Heart right ventricle (tissue), 16 donors: Measurements from ENCODE around the gene E2F2. TPM values are rescaled to one million over a fixed set of nuclear protein-coding genes. Genes with fewer than 3 reads are reported as not detected.

Experiments used
- ATAC-seq, 8 donors: fragments of 200-7000 bp; cut with Tn5 transposase; one replicate each; pipeline ENCODE4 v1.9.1; 2020; ENCODE audit warnings: mild to moderate bottlenecking in 8 of 8, moderate library complexity in 8 of 8, moderate number of reproducible peaks in 1 of 8
- DNase-seq, 2 donors: peaks; one replicate each; pipeline ENCODE4 v3.0.0-alpha.2; 2020
- H3K27ac ChIP-seq, 10 donors: fragments of 200-600 bp; sonication (generic) in 2 of 10; one replicate each; pipeline versions ENCODE4 v1.5.0 to v1.8.0; 2020 to 2022; ENCODE audit warnings: mild to moderate bottlenecking in 3 of 10
- H3K27me3 ChIP-seq, 7 donors: fragments of 200-600 bp; one replicate each; pipeline ENCODE4 v1.8.0; 2021 to 2022; ENCODE audit warnings: mild to moderate bottlenecking in 2 of 7
- H3K36me3 ChIP-seq, 9 donors: fragments of 200-600 bp; sonication (generic) in 1 of 9; one replicate each; pipeline versions ENCODE4 v1.5.0 to v1.8.0; 2020 to 2022; ENCODE audit warnings: mild to moderate bottlenecking in 2 of 9
- H3K4me1 ChIP-seq, 9 donors: fragments of 200-600 bp; sonication (generic) in 1 of 9; one replicate each; pipeline versions ENCODE4 v1.5.0 to v1.8.0; 2020 to 2022; ENCODE audit warnings: mild to moderate bottlenecking in 4 of 9
- H3K4me3 ChIP-seq, 10 donors: fragments of 200-600 bp; sonication (generic) in 2 of 10; one replicate each; pipeline versions ENCODE4 v1.5.0 to v1.8.0; 2020 to 2022; ENCODE audit warnings: mild to moderate bottlenecking in 7 of 10, moderate library complexity in 2 of 10
- H3K9me3 ChIP-seq, 11 donors: fragments of 200-600 bp in 10 of 11; sonication (generic) in 2 of 11; one replicate each; pipeline versions ENCODE4 v1.5.0 to v1.8.0; 2013 to 2022; ENCODE audit warnings: mild to moderate bottlenecking in 2 of 11, control low read depth in 1 of 11, moderate library complexity in 1 of 11
- WGBS, 2 donors: extraction: QIAGEN DNeasy Blood & Tissue Kit; methylation state at CpG; one replicate each; pipeline ENCODE4 v1.1.7; 2013; ENCODE audit warnings: inconsistent platforms in 1 of 2; 5-methylcytosine and 5-hydroxymethylcytosine counted together
- intact Hi-C, 10 donors: fragments of 100-400 bp; cut with DNase I; formaldehyde crosslinking; loops; one replicate each; pipeline versions ENCODE4 v1.11.1 to v1.14.2; 2022
- polyA plus RNA-seq, 2 donors: library from polyadenylated mRNA; stranded (reverse); fragments of 200-250 nt; gene quantifications; one replicate each; pipeline ENCODE4 v1.2.3, GENCODE V29; 2013
- total RNA-seq, 10 donors: library from RNA; stranded (reverse); fragmentation: NEBNext Ultra II Directional in 3 of 10; extraction: Animal tissue kit (Norgen Biotek cat#: 25700) in 3 of 10; gene quantifications; one replicate each; pipeline versions ENCODE4 v1.2.1 to v1.2.4, GENCODE V29; 2021 to 2023
- TF ChIP-seq, protein P1 (sequence below), 9 donors: fragments of 200-600 bp; sonication (generic) in 2 of 9; IDR thresholded peaks; one replicate each; pipeline versions ENCODE4 v1.5.0 to v1.8.0; 2021 to 2022; ENCODE audit warnings: antibody characterized with exemption in 9 of 9, mild to moderate bottlenecking in 5 of 9, moderate library complexity in 1 of 9
- donor health status: Arrhythmogenic right ventricular cardiomyopathy.
- donor health status: ischemic (EF 13 %, LVEDD 7.1; RV severe dilation, severe dysfunction).
- donor health status: healthy with polysubstance abuse.
- donor health status: DM: no; HTN: yes; CAD: no.
- donor health status: DM: no; HTN: no; CAD: no.
- donor health status: ischemic (EF 25% LVEDD 6.9; RV normal size, moderate dysfunction).
- donor health status: ischemic (EF 25% LVEDD 5.7; RV mildly dilated, moderate dysfunction).
- donor health status: healthy.
- donor health status: DM: yes; HTN: yes; CAD: no.
- donor health status: Ischemic cardiomyopathy.
- donor health status: ischemic (EF 35%, LVEDD 5.7; RV mildly dilated, moderate dysfunction).
- donor health status: nonischemic (EF 11% LVEDD 7.7; RV severe dilation, severe dysfunction).
- donor health status: DM: yes; HTN: yes; CAD: no.
- donor health status: PGD.
- donor health status: ischemic (EF 29% LVEDD 5.4; RV normal size, mild dysfunction).
- donor health status: nonischemic (EF 23%, LVEDD 6.1; RV moderate dilation, normal function).

Gene E2F2
- total and polyA plus RNA-seq, 12 donors, result 0.04 to 2.3 (median 0.15) TPM; not detected in 2

DNA sequence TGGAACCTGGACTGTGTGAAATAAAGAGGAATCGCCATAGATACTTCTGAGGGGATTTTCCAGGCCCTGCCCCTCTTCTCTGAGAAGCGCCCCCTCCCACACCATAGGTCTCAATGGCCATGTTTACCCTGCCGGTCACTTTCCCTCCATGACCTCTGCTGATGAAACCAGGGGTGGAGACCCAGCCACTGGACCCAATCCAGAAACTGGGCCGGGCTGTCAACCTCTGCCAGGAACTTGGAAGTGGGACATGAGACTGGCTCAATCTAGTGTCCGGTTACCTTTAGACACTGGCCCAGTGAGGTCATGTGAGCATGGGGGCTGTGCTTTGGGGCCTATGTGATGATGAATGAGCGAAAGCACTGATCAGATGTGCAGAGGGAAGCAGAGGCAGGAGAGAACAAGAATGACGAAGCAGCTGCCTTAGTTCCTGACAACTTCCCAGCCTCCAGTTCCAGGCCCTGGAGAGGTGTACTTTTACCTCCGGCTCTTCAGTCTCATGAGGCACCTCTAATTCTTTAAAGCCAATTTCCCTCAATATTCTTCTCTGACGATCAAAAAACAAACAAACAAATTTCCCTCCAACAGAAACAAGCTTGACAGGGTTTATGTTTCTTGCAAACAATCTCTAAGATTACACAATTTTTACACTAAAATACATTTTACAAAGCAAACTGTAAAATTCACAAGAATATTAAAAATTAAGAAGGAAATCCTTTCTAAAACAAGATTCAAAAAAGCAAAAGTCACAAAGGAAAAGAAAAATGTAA is 52.0 kb downstream of the E2F2 start:
- DNase-seq (peak; percentile 85), ATAC-seq (peak; percentile 74 to 91 (median 88))
- peaks cover 0 to 35% (median 0%) of the 10 kb centered on the region in 7 donors for H3K27me3 ChIP-seq
- intact Hi-C loops, result no loop called here
- peaks cover 11 to 77% (median 57%) of the 10 kb centered on the region in 9 donors for H3K4me1 ChIP-seq
- H3K36me3 ChIP-seq, result no peaks in the 10 kb centered on the region
- WGBS, 2 donors, result 23 to 24% methylated on average over 9 of the region's 9 CpGs
- peak overlapping the region; percentile 58 to 81 (median 68) for H3K27ac ChIP-seq
- no peak overlapping the region for H3K4me3 ChIP-seq
- no peaks in the 10 kb centered on the region for H3K9me3 ChIP-seq
- TF ChIP-seq, protein P1, sequence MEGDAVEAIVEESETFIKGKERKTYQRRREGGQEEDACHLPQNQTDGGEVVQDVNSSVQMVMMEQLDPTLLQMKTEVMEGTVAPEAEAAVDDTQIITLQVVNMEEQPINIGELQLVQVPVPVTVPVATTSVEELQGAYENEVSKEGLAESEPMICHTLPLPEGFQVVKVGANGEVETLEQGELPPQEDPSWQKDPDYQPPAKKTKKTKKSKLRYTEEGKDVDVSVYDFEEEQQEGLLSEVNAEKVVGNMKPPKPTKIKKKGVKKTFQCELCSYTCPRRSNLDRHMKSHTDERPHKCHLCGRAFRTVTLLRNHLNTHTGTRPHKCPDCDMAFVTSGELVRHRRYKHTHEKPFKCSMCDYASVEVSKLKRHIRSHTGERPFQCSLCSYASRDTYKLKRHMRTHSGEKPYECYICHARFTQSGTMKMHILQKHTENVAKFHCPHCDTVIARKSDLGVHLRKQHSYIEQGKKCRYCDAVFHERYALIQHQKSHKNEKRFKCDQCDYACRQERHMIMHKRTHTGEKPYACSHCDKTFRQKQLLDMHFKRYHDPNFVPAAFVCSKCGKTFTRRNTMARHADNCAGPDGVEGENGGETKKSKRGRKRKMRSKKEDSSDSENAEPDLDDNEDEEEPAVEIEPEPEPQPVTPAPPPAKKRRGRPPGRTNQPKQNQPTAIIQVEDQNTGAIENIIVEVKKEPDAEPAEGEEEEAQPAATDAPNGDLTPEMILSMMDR (IDR thresholded peaks at IDR 0.05), result no peak

DNA sequence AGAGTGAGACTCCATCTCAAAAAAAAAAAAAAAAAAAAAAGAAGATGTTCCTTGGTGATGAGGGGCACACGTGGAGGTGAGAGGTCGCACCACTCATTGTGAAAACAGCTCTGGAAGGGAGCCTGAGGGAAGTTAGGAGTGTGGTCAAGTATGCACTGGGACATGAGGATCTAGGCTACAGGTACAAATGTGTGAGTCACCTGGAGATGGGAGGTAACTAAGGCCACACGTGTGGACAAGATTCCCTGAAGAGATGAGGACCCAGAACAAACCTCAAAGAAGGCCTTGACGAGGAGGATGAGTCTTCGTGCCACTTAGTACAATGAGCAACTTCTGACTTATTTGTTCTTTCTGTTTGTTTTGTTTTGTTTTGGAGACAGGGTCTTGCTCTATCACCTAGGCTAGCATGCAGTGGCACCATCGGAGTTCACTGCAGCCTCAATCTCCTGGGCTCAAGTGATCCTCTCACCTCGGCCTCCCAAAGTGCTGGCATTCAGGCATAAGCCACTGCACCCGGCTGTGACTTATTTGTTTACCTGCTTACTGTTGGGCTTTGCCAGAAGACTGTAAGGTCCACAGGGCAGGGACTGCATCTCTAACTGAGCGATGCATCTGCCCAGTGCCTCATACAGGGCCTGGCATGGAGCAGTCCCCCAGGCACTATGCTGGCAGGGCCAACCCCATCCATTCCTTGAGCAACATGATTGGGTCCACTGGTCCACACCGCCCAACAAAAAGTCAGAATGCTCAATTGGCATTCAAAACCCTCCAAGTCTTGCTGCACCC is 53.5 kb downstream of the E2F2 start:
- DNase-seq (no peak), ATAC-seq (no peak)
- H3K9me3 ChIP-seq, result no peaks in the 10 kb centered on the region
- peak overlapping the region in 1 of 10 donors; percentile 72 for H3K27ac ChIP-seq
- TF ChIP-seq, protein P1 (IDR thresholded peaks at IDR 0.05), result no peak
- peaks cover 8 to 77% (median 51%) of the 10 kb centered on the region in 9 donors for H3K4me1 ChIP-seq
- no peaks in the 10 kb centered on the region for H3K36me3 ChIP-seq
- 86 to 88% methylated on average over 10 of the region's 10 CpGs for WGBS, 2 donors
- H3K27me3 ChIP-seq, result peaks cover 0 to 21% (median 0%) of the 10 kb centered on the region in 7 donors
- intact Hi-C loops, result no loop called here
- no peak overlapping the region for H3K4me3 ChIP-seq

DNA sequence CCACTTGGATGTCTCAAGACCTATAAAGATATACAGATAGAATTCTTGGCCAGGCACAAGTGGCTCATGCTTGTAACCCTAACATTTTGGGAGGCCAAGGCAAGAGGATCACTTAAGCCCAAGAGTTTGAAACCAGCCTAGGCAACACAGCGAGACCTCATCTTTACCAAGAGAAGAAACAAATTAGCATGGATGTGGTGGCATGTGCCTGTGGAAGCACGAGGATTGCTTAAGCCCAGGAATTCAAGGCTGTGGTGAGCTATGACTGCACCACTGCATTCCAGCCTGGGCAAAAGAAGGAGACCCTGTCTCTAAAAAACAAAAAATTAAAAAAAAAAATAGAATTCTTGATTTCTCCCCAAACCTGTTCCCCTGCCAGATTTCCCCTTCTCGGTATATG is 55.4 kb downstream of the E2F2 start:
- H3K4me1 ChIP-seq, result peaks cover 4 to 69% (median 47%) of the 10 kb centered on the region in 9 donors
- no peaks in the 10 kb centered on the region for H3K36me3 ChIP-seq
- DNase-seq (no peak), ATAC-seq (no peak)
- intact Hi-C loops, result no loop called here
- 71 to 79% methylated on average over 3 of the region's 3 CpGs for WGBS, 2 donors
- peak overlapping the region in 4 of 10 donors; percentile 7 to 47 (median 18) for H3K27ac ChIP-seq
- H3K4me3 ChIP-seq, result no peak overlapping the region
- TF ChIP-seq, protein P1 (IDR thresholded peaks at IDR 0.05), result no peak
- peaks cover 0 to 2% (median 0%) of the 10 kb centered on the region in 7 donors for H3K27me3 ChIP-seq
- no peaks in the 10 kb centered on the region for H3K9me3 ChIP-seq

DNA sequence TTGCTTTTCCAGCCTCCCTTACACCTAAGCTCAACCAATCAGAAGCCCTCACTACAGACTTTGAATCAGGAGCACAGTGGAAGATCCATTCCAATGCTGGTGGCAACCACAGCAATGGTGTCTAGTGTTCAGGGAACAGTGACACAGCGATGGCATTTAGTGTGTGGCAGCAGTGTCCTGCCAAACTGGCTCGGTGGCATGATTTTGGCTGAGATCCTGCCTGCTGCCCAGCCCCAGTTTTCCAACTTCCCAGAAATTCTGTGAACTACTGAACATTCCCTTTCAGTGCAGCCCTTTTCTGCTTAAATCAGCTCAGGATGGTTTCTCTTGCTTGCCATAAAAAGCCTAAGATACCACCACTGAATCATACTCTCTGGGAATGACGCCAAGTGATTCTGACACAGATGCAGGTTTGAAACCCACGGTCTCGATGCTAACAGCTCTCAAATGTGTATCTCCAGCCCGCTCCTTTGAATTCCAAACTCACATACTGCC is 55.9 kb downstream of the E2F2 start:
- no peaks in the 10 kb centered on the region for H3K36me3 ChIP-seq
- H3K4me1 ChIP-seq, result peaks cover 6 to 69% (median 47%) of the 10 kb centered on the region in 9 donors
- H3K27ac ChIP-seq, result peak overlapping the region in 6 of 10 donors; percentile 7 to 38 (median 20)
- H3K9me3 ChIP-seq, result no peaks in the 10 kb centered on the region
- DNase-seq, result peak in 1 of 2 donors; percentile 11
- H3K27me3 ChIP-seq, result no peaks in the 10 kb centered on the region
- ATAC-seq, result no peak
- H3K4me3 ChIP-seq, result no peak overlapping the region
- TF ChIP-seq, protein P1 (IDR thresholded peaks at IDR 0.05), result no peak
- WGBS, 2 donors, result 59 to 62% methylated on average over 6 of the region's 6 CpGs
- intact Hi-C loops, result no loop called here
